ENCODE data around the gene PDE4A. TPM values are rescaled to one million over a fixed set of nuclear protein-coding genes. Genes with fewer than 3 reads are reported as not detected.
A peak's percentile ranks its signal among the peaks of the same experiment; 100 is the strongest.

The PDE4A gene
- total and polyA plus RNA-seq, 4 donors: 0.90 to 2.3 (median 1.3) TPM

DNA sequence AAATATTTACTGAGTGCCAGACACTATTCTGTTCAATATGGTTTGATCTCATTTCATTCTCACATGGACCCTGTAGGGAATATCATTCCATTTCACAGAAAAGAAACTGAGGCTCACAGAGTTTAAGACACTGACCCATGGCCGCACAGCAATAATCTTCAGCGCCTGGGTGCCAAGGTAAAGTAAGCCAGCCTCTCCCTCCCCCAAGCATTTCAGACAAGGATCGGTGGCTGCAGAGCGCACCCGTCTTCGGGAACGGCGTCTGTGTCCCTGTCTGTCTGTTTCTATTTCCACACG is 4.3 kb upstream of the PDE4A start:
- Histone ChIP-seq H3K4me1 (ENCODE audit: control insufficient read depth in 4 of 4, insufficient read depth in 4 of 4, low read length in 3 of 4) (peaks cover 5 to 25% (median 13%) of the 10 kb centered on the region in 4 donors), H3K9me3 (ENCODE audit: control insufficient read depth in 4 of 4, low read length in 3 of 4) (no peaks in the 10 kb centered on the region), H3K36me3 (ENCODE audit: control insufficient read depth in 4 of 4, insufficient read depth in 3 of 4, low read depth in 1 of 4, low read length in 3 of 4) (no peaks in the 10 kb centered on the region), H3K4me3 (ENCODE audit: low read depth in 1 of 3, low read length in 3 of 3) (peak overlapping the region in 2 of 3 donors; percentile 35 to 53), H3K27me3 (ENCODE audit: control insufficient read depth in 4 of 4, insufficient read depth in 4 of 4, low read length in 3 of 4) (peaks cover 0 to 8% (median 3%) of the 10 kb centered on the region in 4 donors), H3K9ac (ENCODE audit: low read depth in 1 of 2, low read length in 2 of 2) (peak overlapping the region in 1 of 2 donors; percentile 36), H3K27ac (ENCODE audit: low read depth in 1 of 2, low read length in 2 of 2) (no peak overlapping the region)
- 3% methylated on average over 9 of the region's 9 CpGs for WGBS
- no peak for TF ChIP-seq MAX (IDR thresholded peaks at IDR 0.05)
- TF ChIP-seq FOXA1 (IDR thresholded peaks at IDR 0.05): no peak
- TF ChIP-seq, protein P1, sequence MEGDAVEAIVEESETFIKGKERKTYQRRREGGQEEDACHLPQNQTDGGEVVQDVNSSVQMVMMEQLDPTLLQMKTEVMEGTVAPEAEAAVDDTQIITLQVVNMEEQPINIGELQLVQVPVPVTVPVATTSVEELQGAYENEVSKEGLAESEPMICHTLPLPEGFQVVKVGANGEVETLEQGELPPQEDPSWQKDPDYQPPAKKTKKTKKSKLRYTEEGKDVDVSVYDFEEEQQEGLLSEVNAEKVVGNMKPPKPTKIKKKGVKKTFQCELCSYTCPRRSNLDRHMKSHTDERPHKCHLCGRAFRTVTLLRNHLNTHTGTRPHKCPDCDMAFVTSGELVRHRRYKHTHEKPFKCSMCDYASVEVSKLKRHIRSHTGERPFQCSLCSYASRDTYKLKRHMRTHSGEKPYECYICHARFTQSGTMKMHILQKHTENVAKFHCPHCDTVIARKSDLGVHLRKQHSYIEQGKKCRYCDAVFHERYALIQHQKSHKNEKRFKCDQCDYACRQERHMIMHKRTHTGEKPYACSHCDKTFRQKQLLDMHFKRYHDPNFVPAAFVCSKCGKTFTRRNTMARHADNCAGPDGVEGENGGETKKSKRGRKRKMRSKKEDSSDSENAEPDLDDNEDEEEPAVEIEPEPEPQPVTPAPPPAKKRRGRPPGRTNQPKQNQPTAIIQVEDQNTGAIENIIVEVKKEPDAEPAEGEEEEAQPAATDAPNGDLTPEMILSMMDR (IDR thresholded peaks at IDR 0.05; ENCODE audit: low read depth, low read length, missing input control): no peak
- no peak for TF ChIP-seq EGR1 (IDR thresholded peaks at IDR 0.05; ENCODE audit: low read depth in 2 of 2)
- no peak for TF ChIP-seq RAD21 (IDR thresholded peaks at IDR 0.05)
- TF ChIP-seq ATF3 (IDR thresholded peaks at IDR 0.05): no peak
- no peak for DNase-seq (ENCODE audit: low spot score)

DNA sequence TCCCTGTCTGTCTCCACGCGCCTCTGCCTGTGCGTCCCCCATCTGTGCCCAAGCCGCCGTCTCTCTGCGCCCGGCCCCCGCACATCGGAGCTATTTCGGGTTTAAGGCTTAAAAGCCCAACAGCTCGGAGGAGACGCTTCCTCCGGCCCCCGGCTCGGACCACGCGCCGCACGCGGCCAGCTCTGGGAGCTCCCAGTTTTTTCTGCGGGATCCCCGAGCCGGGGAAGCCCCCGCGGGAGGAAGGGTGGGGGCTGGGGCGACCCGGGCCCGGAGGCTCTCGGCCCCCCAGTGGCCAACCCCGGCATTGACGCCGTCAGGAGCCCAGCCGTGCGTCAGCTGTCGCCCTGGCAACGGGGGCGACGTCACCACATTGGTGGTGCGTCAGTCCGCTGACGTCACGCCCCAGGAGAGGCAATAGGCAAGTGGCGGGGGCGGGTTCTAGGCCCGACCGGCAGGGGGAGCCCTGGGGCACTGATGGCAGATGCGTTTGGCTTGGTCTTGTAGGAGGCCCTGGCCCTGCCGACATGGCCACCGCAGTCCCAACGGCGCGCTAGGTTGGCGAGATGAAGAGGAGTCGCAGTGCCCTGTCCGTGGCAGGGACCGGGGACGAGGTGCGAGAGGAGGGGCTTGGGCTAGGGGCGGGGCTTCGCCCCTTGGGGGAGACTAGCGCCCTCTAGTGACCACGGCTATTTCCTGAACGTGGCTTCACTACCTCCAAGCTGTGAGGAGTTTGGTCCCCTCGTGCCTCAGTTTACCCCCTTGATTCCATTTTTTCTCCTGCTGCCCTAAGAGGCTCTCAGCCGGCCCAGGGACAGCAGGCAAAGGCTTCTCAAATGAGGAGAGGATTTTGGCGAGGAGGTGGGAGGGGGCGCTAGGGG is 3.7 kb upstream of the PDE4A start:
- peak overlapping the region in 2 of 3 donors; percentile 35 to 53 for H3K4me3 ChIP-seq (ENCODE audit: low read depth in 1 of 3, low read length in 3 of 3)
- H3K27me3 ChIP-seq (ENCODE audit: control insufficient read depth in 4 of 4, insufficient read depth in 4 of 4, low read length in 3 of 4): peaks cover 3 to 8% (median 6%) of the 10 kb centered on the region in 4 donors
- TF ChIP-seq, protein P1 (IDR thresholded peaks at IDR 0.05; ENCODE audit: low read depth, low read length, missing input control): peak; percentile 88
- TF ChIP-seq GABPA (IDR thresholded peaks at IDR 0.05 in 1 of 2, conservative IDR thresholded peaks at IDR 0.05 in 1 of 2) (no peak), FOXA2 (IDR thresholded peaks at IDR 0.05) (no peak), HNF4A (conservative IDR thresholded peaks at IDR 0.05) (no peak), ZBTB33 (IDR thresholded peaks at IDR 0.05) (no peak), JUND (IDR thresholded peaks at IDR 0.05) (no peak), MAX (IDR thresholded peaks at IDR 0.05) (no peak), YY1 (IDR thresholded peaks at IDR 0.05) (peak; percentile 50), HNF4G (IDR thresholded peaks at IDR 0.05) (no peak), SP1 (IDR thresholded peaks at IDR 0.05) (peak; percentile 47), TAF1 (conservative IDR thresholded peaks at IDR 0.05) (no peak), EGR1 (IDR thresholded peaks at IDR 0.05; ENCODE audit: low read depth in 2 of 2) (peak in 1 of 2 donors; percentile 57), REST (IDR thresholded peaks at IDR 0.05) (no peak), ATF3 (IDR thresholded peaks at IDR 0.05) (no peak), RXRA (IDR thresholded peaks at IDR 0.05) (peak in 1 of 2 donors; percentile 21), RAD21 (IDR thresholded peaks at IDR 0.05) (peak in 1 of 2 donors; percentile 2), FOXA1 (IDR thresholded peaks at IDR 0.05) (no peak), NR2F2 (IDR thresholded peaks at IDR 0.05) (no peak)
- 3% methylated on average over 67 of the region's 67 CpGs for WGBS
- no peaks in the 10 kb centered on the region for H3K36me3 ChIP-seq (ENCODE audit: control insufficient read depth in 4 of 4, insufficient read depth in 3 of 4, low read depth in 1 of 4, low read length in 3 of 4)
- H3K9ac ChIP-seq (ENCODE audit: low read depth in 1 of 2, low read length in 2 of 2): peak overlapping the region in 1 of 2 donors; percentile 36
- H3K9me3 ChIP-seq (ENCODE audit: control insufficient read depth in 4 of 4, low read length in 3 of 4): no peaks in the 10 kb centered on the region
- peak overlapping the region in 1 of 2 donors; percentile 57 for H3K27ac ChIP-seq (ENCODE audit: low read depth in 1 of 2, low read length in 2 of 2)
- H3K4me1 ChIP-seq (ENCODE audit: control insufficient read depth in 4 of 4, insufficient read depth in 4 of 4, low read length in 3 of 4): peaks cover 5 to 25% (median 13%) of the 10 kb centered on the region in 4 donors
- peak; percentile 81 for DNase-seq (ENCODE audit: low spot score)
